NCI-H446 (cell line): ENCODE data around the gene IL1F10.
"Not testable (repeated sequence)": the region's sequence is repeated elsewhere in the genome, so short reads cannot be mapped to it uniquely, and the experiment has no call there.

Experiments used
- DNase-seq, 2 experiments: peaks; one replicate each; lab custom pipeline; 2025; lab: John Stamatoyannopoulos, UW

Gene IL1F10

GRCh38 chr2:113081488-113082210 is 13.9 kb downstream of the IL1F10 start:
- no peak for DNase-seq

- DNase-seq = no peak
Observed at GRCh38 chr2:113083296-113083695, 15.5 kb downstream of the IL1F10 start.

- DNase-seq = no peak
Observed at GRCh38 chr2:113084249-113085000, 16.7 kb downstream of the IL1F10 start.

- DNase-seq = no peak
Observed at GRCh38 chr2:113085542-113085941, 17.8 kb downstream of the IL1F10 start.

GRCh38 chr2:113088213-113088992 is 20.6 kb downstream of the IL1F10 start:
- no peak for DNase-seq

GRCh38 chr2:113089916-113090315 is 22.1 kb downstream of the IL1F10 start:
- no peak for DNase-seq

- DNase-seq = no peak
Observed at GRCh38 chr2:113091231-113091896, 23.6 kb downstream of the IL1F10 start.

GRCh38 chr2:113092864-113093612 is 25.3 kb downstream of the IL1F10 start:
- no peak for DNase-seq

GRCh38 chr2:113093613-113093977 is 25.8 kb downstream of the IL1F10 start:
- no peak for DNase-seq

GRCh38 chr2:113096306-113096705 is 28.5 kb downstream of the IL1F10 start:
- DNase-seq = not testable (repeated sequence)

GRCh38 chr2:113096842-113097618 is 29.3 kb downstream of the IL1F10 start:
- DNase-seq = not testable (repeated sequence)

GRCh38 chr2:113098041-113098440 is 30.3 kb downstream of the IL1F10 start:
- no peak for DNase-seq

GRCh38 chr2:113098532-113098931 is 30.8 kb downstream of the IL1F10 start:
- no peak for DNase-seq

- no peak for DNase-seq
Observed at GRCh38 chr2:113102133-113102532, 34.4 kb downstream of the IL1F10 start.

- no peak for DNase-seq
Observed at GRCh38 chr2:113103277-113103676, 35.5 kb downstream of the IL1F10 start.

GRCh38 chr2:113104054-113104611 is 36.4 kb downstream of the IL1F10 start:
- no peak for DNase-seq

- DNase-seq = no peak
Observed at GRCh38 chr2:113105047-113105785, 37.4 kb downstream of the IL1F10 start.

GRCh38 chr2:113111121-113111520 is 43.4 kb downstream of the IL1F10 start:
- DNase-seq = no peak

GRCh38 chr2:113111823-113112287 is 44.1 kb downstream of the IL1F10 start:
- DNase-seq = no peak
